Pancreas (tissue), 10 donors: ENCODE data around the gene EYA4. TPM values are rescaled to one million over a fixed set of nuclear protein-coding genes. Genes with fewer than 3 reads are reported as not detected.

Experiments
- ATAC-seq, 4 donors: fragments of 200-7000 bp; cut with Tn5 transposase; one replicate each; pipeline versions ENCODE4 v1.8.0 to v1.9.1; 2020; ENCODE audit warnings: mild to moderate bottlenecking in 4 of 4, moderate library complexity in 4 of 4
- DNase-seq, 6 donors: peaks; one replicate each; pipeline ENCODE4 v3.0.0-alpha.2; 2020
- FAIRE-seq: peaks from 2 replicates; lab custom pipeline; 2012; peaks lifted over from hg19 to GRCh38; lab: Jason Lieb, UNC
- H3K27ac ChIP-seq, 4 donors: fragments of 200-600 bp; sonication (generic); 1 replicate in 3 of 4; 2 replicates in 1 of 4; pipeline versions ENCODE4 v1.5.0 to v1.8.0; 2020
- H3K27me3 ChIP-seq, 4 donors: fragments of 200-600 bp; one replicate each; pipeline ENCODE4 v1.8.0; 2021
- H3K36me3 ChIP-seq, 3 donors: fragments of 200-600 bp; sonication (generic) in 1 of 3; one replicate each; pipeline versions ENCODE4 v1.5.0 to v1.8.0; 2020 to 2021
- H3K4me1 ChIP-seq, 3 donors: fragments of 200-600 bp; one replicate each; pipeline ENCODE4 v1.8.0; 2021
- H3K4me3 ChIP-seq, 4 donors: fragments of 200-600 bp; sonication (generic) in 2 of 4; one replicate each; pipeline versions ENCODE4 v1.5.0 to v1.8.0; 2020 to 2021
- H3K9me3 ChIP-seq, 4 donors: fragments of 200-600 bp; one replicate each; pipeline ENCODE4 v1.8.0; 2021
- CTCF ChIP-seq, 4 donors: fragments of 200-600 bp; sonication (generic) in 3 of 4; IDR thresholded peaks; one replicate each; pipeline versions ENCODE4 v1.5.0 to v1.8.0; 2021; ENCODE audit warnings: antibody characterized with exemption in 4 of 4
- WGBS, 2 donors: extraction: QIAGEN DNeasy Blood & Tissue Kit; methylation state at CpG; one replicate each; pipeline ENCODE4 v1.1.7; 2013; 5-methylcytosine and 5-hydroxymethylcytosine counted together
- intact Hi-C, 3 donors: fragments of 100-400 bp; cut with DNase I; formaldehyde crosslinking; loops; one replicate each; pipeline versions ENCODE4 v1.11.1 to v1.14.2; 2022
- polyA plus RNA-seq, 2 donors: library from polyadenylated mRNA; stranded (reverse); fragments of 200-250 nt; gene quantifications; one replicate each; pipeline ENCODE4 v1.2.3, GENCODE V29; 2013
- total RNA-seq, 6 donors: library from RNA; stranded (reverse); fragmentation: NEBNext Ultra II Directional in 4 of 6; extraction: Animal tissue kit (Norgen Biotek cat#: 25700) in 4 of 6; gene quantifications; one replicate each; pipeline versions ENCODE4 v1.2.1 to v1.2.4, GENCODE V29; 2021 to 2023
- donor health status: healthy with polysubstance abuse.
- donor health status: DM: no; HTN: no; CAD: no; lungs with moderate emphysema.
- donor health status: DM: no; HTN: no; CAD: no.
- donor health status: control.
- donor health status: control.
- donor health status: Bipolar disorder and iron deficiency.
- donor health status: DM: yes; HTN: yes; CAD: no.
- donor health status: DM: no; HTN: no; CAD: no.
- donor health status: DM: no; HTN: no; CAD: no.
- donor health status: DM: yes; HTN: yes; CAD: no.

EYA4 gene
- total and polyA plus RNA-seq, 8 donors: 0.08 to 1.3 (median 0.19) TPM

GRCh38 chr6:133290930-133291329 lies 49.8 kb downstream of the EYA4 start:
- intact Hi-C loops: no loop called here
- no peak for ATAC-seq
- WGBS, 2 donors: 49 to 66% methylated on average over 1 of the region's 1 CpG
- Histone ChIP-seq H3K36me3 (no peaks in the 10 kb centered on the region), H3K27me3 (no peaks in the 10 kb centered on the region), H3K9me3 (no peaks in the 10 kb centered on the region), H3K4me3 (no peak overlapping the region), H3K27ac (no peak overlapping the region), H3K4me1 (no peaks in the 10 kb centered on the region)
- FAIRE-seq: no peak
- TF ChIP-seq CTCF (IDR thresholded peaks at IDR 0.05): no peak
- DNase-seq: no peak

- no peak for TF ChIP-seq CTCF (IDR thresholded peaks at IDR 0.05)
- no peaks in the 10 kb centered on the region for H3K36me3 ChIP-seq
- DNase-seq: no peak
- no peaks in the 10 kb centered on the region for H3K9me3 ChIP-seq
- intact Hi-C loops: no loop called here
- H3K4me3 ChIP-seq: no peak overlapping the region
- H3K27ac ChIP-seq: no peak overlapping the region
- WGBS, 2 donors: 33 to 40% methylated on average over 1 of the region's 1 CpG
- no peak for ATAC-seq
- H3K27me3 ChIP-seq: no peaks in the 10 kb centered on the region
- FAIRE-seq: no peak
- H3K4me1 ChIP-seq: no peaks in the 10 kb centered on the region
Observed at GRCh38 chr6:133291671-133292070, 50.5 kb downstream of the EYA4 start.

GRCh38 chr6:133297657-133298056 lies 56.5 kb downstream of the EYA4 start:
- no peak for FAIRE-seq
- Histone ChIP-seq H3K27me3 (no peaks in the 10 kb centered on the region), H3K4me1 (no peaks in the 10 kb centered on the region), H3K4me3 (no peak overlapping the region), H3K36me3 (no peaks in the 10 kb centered on the region), H3K27ac (no peak overlapping the region), H3K9me3 (no peaks in the 10 kb centered on the region)
- WGBS, 2 donors: 40 to 70% methylated on average over 2 of the region's 2 CpGs
- TF ChIP-seq CTCF (IDR thresholded peaks at IDR 0.05): no peak
- DNase-seq: no peak
- intact Hi-C loops: no loop called here
- ATAC-seq: no peak

- H3K4me3 ChIP-seq: no peak overlapping the region
- H3K27ac ChIP-seq: no peak overlapping the region
- no peak for TF ChIP-seq CTCF (IDR thresholded peaks at IDR 0.05)
- DNase-seq (no peak), ATAC-seq (no peak), FAIRE-seq (no peak)
- 58 to 81% methylated on average over 3 of the region's 3 CpGs for WGBS, 2 donors
- H3K9me3 ChIP-seq: no peaks in the 10 kb centered on the region
- intact Hi-C loops: no loop called here
- no peaks in the 10 kb centered on the region for H3K36me3 ChIP-seq
- H3K4me1 ChIP-seq: no peaks in the 10 kb centered on the region
- no peaks in the 10 kb centered on the region for H3K27me3 ChIP-seq
Observed at GRCh38 chr6:133298335-133298734, 57.2 kb downstream of the EYA4 start.

GRCh38 chr6:133298801-133299200 lies 57.6 kb downstream of the EYA4 start:
- Histone ChIP-seq H3K4me1 (no peaks in the 10 kb centered on the region), H3K27ac (no peak overlapping the region), H3K9me3 (no peaks in the 10 kb centered on the region), H3K27me3 (no peaks in the 10 kb centered on the region), H3K36me3 (no peaks in the 10 kb centered on the region), H3K4me3 (no peak overlapping the region)
- intact Hi-C loops: no loop called here
- WGBS, 2 donors: 57 to 79% methylated on average over 4 of the region's 4 CpGs
- ATAC-seq (no peak), FAIRE-seq (no peak), DNase-seq (no peak)
- TF ChIP-seq CTCF (IDR thresholded peaks at IDR 0.05): no peak
